H1 (cell line): ENCODE measurements around the gene ATP7B. TPM values are rescaled to one million over a fixed set of nuclear protein-coding genes. Genes with fewer than 3 reads are reported as not detected.

Experiments
- KDM4A ChIP-seq: IDR thresholded peaks from one replicate; pipeline ENCODE4 v1.7.1; 2012; ENCODE audit warnings: low read depth, mild to moderate bottlenecking, moderate library complexity, low read length, inconsistent platforms; ENCODE audit not compliant: severe bottlenecking
- MAFK ChIP-seq: IDR thresholded peaks from 2 replicates; pipeline ENCODE4 v1.6.1; 2012; ENCODE audit warnings: low read depth, mild to moderate bottlenecking, improper control_type of control experiment, low read length
- SRF ChIP-seq: IDR thresholded peaks from 2 replicates; pipeline ENCODE4 v1.6.1; 2011; ENCODE audit warnings: mild to moderate bottlenecking, low read depth, low read length, moderate library complexity
- TAF1 ChIP-seq: IDR thresholded peaks from 2 replicates; pipeline ENCODE4 v1.6.1; 2011; ENCODE audit warnings: mild to moderate bottlenecking, low read depth, low read length
- TAF7 ChIP-seq: optimal IDR thresholded peaks from 2 replicates; pipeline ENCODE3; 2011; ENCODE audit warnings: low read depth, mild to moderate bottlenecking, inconsistent platforms, low read length, moderate library complexity, borderline replicate concordance
- polyA plus RNA-seq, 7 experiments: library from polyadenylated mRNA; depleted of rRNA in 3 of 7; stranded (reverse) in 5 of 7; unstranded in 2 of 7; fragments of >200 nt in 5 of 7; fragments of 200-250 nt in 2 of 7; gene quantifications; 1 replicate in 5 of 7; 2 replicates in 1 of 7; 4 replicates in 1 of 7; pipeline versions ENCODE4 v1.2.1 to v1.2.3, GENCODE V29; 2011 to 2013; ENCODE audit warnings: missing spikeins in 2 of 7, mixed read lengths in 2 of 7
- total RNA-seq: library from RNA; stranded (reverse); fragmentation: NEBNext Ultra II Directional; extraction: Animal tissue kit (Norgen Biotek cat#: 25700); gene quantifications from 2 replicates; pipeline ENCODE4 v1.2.1, GENCODE V29; 2021
- TF ChIP-seq, protein P1 (sequence below): IDR thresholded peaks from 2 replicates; pipeline ENCODE4 v1.6.1; 2012; ENCODE audit warnings: inconsistent platforms

ATP7B gene
- total and polyA plus RNA-seq, 2 of the 8 experiments (the other 6 are each of a cell fraction or from before 2014, with no cell fraction given) = 4.1 to 9.2 TPM

DNA sequence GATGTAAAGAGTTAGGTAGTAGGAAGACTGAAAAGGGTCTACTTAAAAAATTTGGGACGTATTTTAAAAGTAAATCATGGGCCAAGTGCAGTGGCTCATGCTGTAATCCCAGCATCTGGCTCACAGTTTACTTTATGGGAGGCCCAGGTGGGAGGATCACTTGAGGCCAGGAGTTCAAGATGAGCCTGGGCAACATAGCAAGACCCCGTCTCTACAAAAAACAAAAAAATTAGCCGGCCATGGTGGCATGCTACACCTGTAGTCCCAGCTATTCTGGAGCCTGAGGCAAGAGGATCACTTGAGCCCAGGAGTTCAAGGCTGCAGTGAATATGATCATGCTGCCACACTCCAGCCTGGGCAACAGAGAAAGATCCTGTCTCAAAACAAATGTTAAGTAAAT, 36.2 kb upstream of the ATP7B start (continued):
- no peak for TF ChIP-seq TAF1
- TF ChIP-seq, protein P1, sequence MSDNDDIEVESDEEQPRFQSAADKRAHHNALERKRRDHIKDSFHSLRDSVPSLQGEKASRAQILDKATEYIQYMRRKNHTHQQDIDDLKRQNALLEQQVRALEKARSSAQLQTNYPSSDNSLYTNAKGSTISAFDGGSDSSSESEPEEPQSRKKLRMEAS = no peak
- no peak for TF ChIP-seq MAFK
- no peak for TF ChIP-seq TAF7
- TF ChIP-seq SRF = no peak
- TF ChIP-seq KDM4A = no peak
- TF ChIP-seq, all 59 proteins: peak for 0
